Keratinocyte (primary cell): ENCODE results near the gene IFNGR1. TPM values are rescaled to one million over a fixed set of nuclear protein-coding genes. Genes with fewer than 3 reads are reported as not detected.
"Not testable (repeated sequence)": the region's sequence is repeated elsewhere in the genome, so short reads cannot be mapped to it uniquely, and the experiment has no call there.

Experiments
- DNase-seq: peaks from one replicate; pipeline ENCODE4 v3.0.0-alpha.2; 2011; ENCODE audit warnings: low read depth, missing footprints, low spot score
- FAIRE-seq: peaks from 2 replicates; lab custom pipeline; 2011; peaks lifted over from hg19 to GRCh38; lab: Jason Lieb, UNC
- H2AFZ ChIP-seq: 2 replicates; pipeline ENCODE4 v1.6.0; 2012; ENCODE audit warnings: low read length, control low read depth, inconsistent platforms; ENCODE audit not compliant: control insufficient read depth
- H3K27ac ChIP-seq: 2 replicates; pipeline ENCODE4 v1.5.1; 2011; ENCODE audit warnings: low read length; ENCODE audit not compliant: control insufficient read depth, insufficient read depth
- H3K27me3 ChIP-seq: 3 replicates; pipeline ENCODE4 v1.6.0; 2011; ENCODE audit warnings: low read length; ENCODE audit not compliant: control insufficient read depth, insufficient read depth; ENCODE audit errors: extremely low read depth
- H3K36me3 ChIP-seq, 2 experiments: 2 replicates in 1 of 2; 3 replicates in 1 of 2; pipeline ENCODE4 v1.5.1; 2011; ENCODE audit warnings: low read length in 2 of 2, mild to moderate bottlenecking in 1 of 2; ENCODE audit not compliant: control insufficient read depth in 2 of 2, insufficient read depth in 2 of 2; ENCODE audit errors: extremely low read depth in 1 of 2
- H3K4me1 ChIP-seq: 3 replicates; pipeline ENCODE4 v1.5.1; 2011; ENCODE audit warnings: low read length; ENCODE audit not compliant: control insufficient read depth, insufficient read depth; ENCODE audit errors: extremely low read depth
- H3K4me2 ChIP-seq: 3 replicates; pipeline ENCODE4 v1.6.0; 2011; ENCODE audit warnings: low read depth, low read length; ENCODE audit not compliant: control insufficient read depth, insufficient read depth; ENCODE audit errors: extremely low read depth
- H3K4me3 ChIP-seq, 3 experiments: fragments of 200-600 bp in 1 of 3; sonication (generic) in 1 of 3; 2 replicates in 2 of 3; 3 replicates in 1 of 3; pipeline ENCODE4 v1.5.1; 2011 to 2016; ENCODE audit warnings: low read length in 3 of 3, mild to moderate bottlenecking in 3 of 3, control low read depth in 2 of 3, inconsistent platforms in 1 of 3, low read depth in 1 of 3, mixed read lengths in 1 of 3, mixed run types in 1 of 3, moderate library complexity in 1 of 3; ENCODE audit not compliant: control insufficient read depth in 2 of 3, insufficient read depth in 2 of 3; ENCODE audit errors: extremely low read depth in 1 of 3
- H3K79me2 ChIP-seq: 2 replicates; pipeline ENCODE4 v1.6.0; 2012; ENCODE audit warnings: low read length; ENCODE audit not compliant: control insufficient read depth, insufficient read depth
- H3K9ac ChIP-seq: 3 replicates; pipeline ENCODE4 v1.6.0; 2011; ENCODE audit warnings: low read length; ENCODE audit not compliant: control insufficient read depth, insufficient read depth; ENCODE audit errors: extremely low read depth
- H3K9me1 ChIP-seq: 3 replicates; pipeline ENCODE4 v1.6.0; 2011; ENCODE audit warnings: low read length; ENCODE audit not compliant: control insufficient read depth, insufficient read depth; ENCODE audit errors: extremely low read depth
- H3K9me3 ChIP-seq: 2 replicates; pipeline ENCODE4 v1.5.1; 2012; ENCODE audit warnings: low read depth, low read length; ENCODE audit not compliant: control insufficient read depth
- H4K20me1 ChIP-seq: 3 replicates; pipeline ENCODE4 v1.6.0; 2011; ENCODE audit warnings: low read length; ENCODE audit not compliant: control insufficient read depth, insufficient read depth; ENCODE audit errors: extremely low read depth
- CTCF ChIP-seq, 3 experiments: IDR thresholded peaks in 1 of 3; conservative IDR thresholded peaks in 1 of 3; optimal IDR thresholded peaks in 1 of 3; 2 replicates in 2 of 3; 3 replicates in 1 of 3; pipeline versions ENCODE3 to v1.5.1; 2011; ENCODE audit warnings: low read length in 3 of 3, mild to moderate bottlenecking in 3 of 3, moderate library complexity in 2 of 3, control low read depth in 1 of 3, inconsistent platforms in 1 of 3; ENCODE audit not compliant: insufficient read depth in 2 of 3; ENCODE audit errors: extremely low read depth in 1 of 3
- EZH2 ChIP-seq: IDR thresholded peaks from one replicate; pipeline ENCODE4 v1.6.1; 2012; ENCODE audit warnings: inconsistent platforms, mild to moderate bottlenecking, low read length, moderate library complexity
- dilution Hi-C: fragments of 300-500 bp; cut with MboI; formaldehyde crosslinking; loops from one replicate; pipeline ENCODE4 v1.7.0; 2020; ENCODE audit warnings: low sequenced_read_pairs; ENCODE audit not compliant: extremely low pct_ligation_motif_present
- polyA plus RNA-seq, 5 experiments: library from polyadenylated mRNA; depleted of rRNA in 3 of 5; stranded (reverse) in 3 of 5; stranded (forward) in 1 of 5; unstranded in 1 of 5; fragments of >200 nt; gene quantifications; 1 replicate in 1 of 5; 2 replicates in 3 of 5; 3 replicates in 1 of 5; pipeline versions ENCODE4 v1.2.1 to v1.2.3, GENCODE V29; 2011 to 2012; ENCODE audit warnings: missing spikeins in 2 of 5, low read depth in 1 of 5, low replicate concordance in 1 of 5

IFNGR1 gene
- polyA plus RNA-seq, 1 donor (not counting 4 experiments of a cell fraction or from before 2014, with no cell fraction given) = 109 TPM

GRCh38 chr6:137256350-137257103 is 37.3 kb upstream of the IFNGR1 start:
- H3K9me1 ChIP-seq = no peaks in the 10 kb centered on the region
- FAIRE-seq = no peak
- H2AFZ ChIP-seq = no peak overlapping the region
- no peaks in the 10 kb centered on the region for H3K9me3 ChIP-seq
- no peak overlapping the region for H3K4me2 ChIP-seq
- no peaks in the 10 kb centered on the region for H4K20me1 ChIP-seq
- H3K27ac ChIP-seq = no peak overlapping the region
- DNase-seq = no peak
- dilution Hi-C loops = no loop called here
- H3K79me2 ChIP-seq = no peaks in the 10 kb centered on the region
- no peak overlapping the region for H3K9ac ChIP-seq
- TF ChIP-seq CTCF (optimal IDR thresholded peaks at IDR 0.05 in 1 of 3, IDR thresholded peaks at IDR 0.05 in 1 of 3, conservative IDR thresholded peaks at IDR 0.05 in 1 of 3; ENCODE audit: extremely low read depth in 1 of 3, insufficient read depth in 2 of 3, low read length in 3 of 3) = no peak
- TF ChIP-seq EZH2 = no peak
- H3K4me1 ChIP-seq = peaks cover 7% of the 10 kb centered on the region
- no peaks in the 10 kb centered on the region for H3K27me3 ChIP-seq
- no peak overlapping the region for H3K4me3 ChIP-seq
- H3K36me3 ChIP-seq = no peaks in the 10 kb centered on the region

GRCh38 chr6:137254966-137255365 is 35.8 kb upstream of the IFNGR1 start:
- no peaks in the 10 kb centered on the region for H3K79me2 ChIP-seq

GRCh38 chr6:137254430-137254829 is 35.2 kb upstream of the IFNGR1 start:
- FAIRE-seq, H3K9ac ChIP-seq, H2AFZ ChIP-seq, H3K79me2 ChIP-seq, H4K20me1 ChIP-seq, H3K9me3 ChIP-seq, H3K4me1 ChIP-seq, H3K27ac ChIP-seq, H3K27me3 ChIP-seq, H3K4me2 ChIP-seq, DNase-seq, dilution Hi-C loops, H3K4me3 ChIP-seq, H3K9me1 ChIP-seq, H3K36me3 ChIP-seq: not testable (repeated sequence)

More at GRCh38 chr6:137254966-137255365, 35.8 kb upstream of the IFNGR1 start:
- no peaks in the 10 kb centered on the region for H3K27me3 ChIP-seq
- peaks cover 3% of the 10 kb centered on the region for H3K4me1 ChIP-seq
- no peak overlapping the region for H3K9ac ChIP-seq
- no peak overlapping the region for H2AFZ ChIP-seq
- no peak overlapping the region for H3K4me2 ChIP-seq
- no peaks in the 10 kb centered on the region for H3K9me1 ChIP-seq
- H3K27ac ChIP-seq = no peak overlapping the region
- DNase-seq (no peak), FAIRE-seq (no peak)
- dilution Hi-C loops = no loop called here
- H3K4me3 ChIP-seq = no peak overlapping the region
- TF ChIP-seq CTCF (optimal IDR thresholded peaks at IDR 0.05 in 1 of 3, IDR thresholded peaks at IDR 0.05 in 1 of 3, conservative IDR thresholded peaks at IDR 0.05 in 1 of 3; ENCODE audit: extremely low read depth in 1 of 3, insufficient read depth in 2 of 3, low read length in 3 of 3) (no peak), EZH2 (no peak)
- H3K36me3 ChIP-seq = no peaks in the 10 kb centered on the region
- H4K20me1 ChIP-seq = no peaks in the 10 kb centered on the region
- H3K9me3 ChIP-seq = no peaks in the 10 kb centered on the region
